Smooth muscle cell (in vitro differentiated cells): ENCODE results near the gene LCE2A. TPM values are rescaled to one million over a fixed set of nuclear protein-coding genes. Genes with fewer than 3 reads are reported as not detected.
"Not testable (repeated sequence)": the region's sequence is repeated elsewhere in the genome, so short reads cannot be mapped to it uniquely, and the experiment has no call there.

ENCODE experiments used
- DNase-seq: peaks from one replicate; lab custom pipeline; 2025; ENCODE audit not compliant: unreplicated experiment; lab: John Stamatoyannopoulos, UW
- H2AFZ ChIP-seq: fragments of 200-600 bp; sonication (generic); 2 replicates; pipeline ENCODE4 v1.6.0; 2016; ENCODE audit warnings: antibody characterized with exemption, low read depth, mild to moderate bottlenecking
- H3F3A ChIP-seq: fragments of 200-600 bp; sonication (generic); 2 replicates; pipeline ENCODE4 v1.6.0; 2017; ENCODE audit warnings: antibody characterized with exemption, low read depth
- H3K27ac ChIP-seq: fragments of 200-600 bp; sonication (generic); 2 replicates; pipeline ENCODE4 v1.5.1; 2016; ENCODE audit warnings: low read depth, mild to moderate bottlenecking
- H3K27me3 ChIP-seq: fragments of 200-600 bp; sonication (generic); 2 replicates; pipeline ENCODE4 v1.6.1; 2016; ENCODE audit warnings: low read depth, mild to moderate bottlenecking
- H3K36me3 ChIP-seq: fragments of 200-600 bp; sonication (generic); 2 replicates; pipeline ENCODE4 v1.5.1; 2016; ENCODE audit warnings: low read depth
- H3K4me1 ChIP-seq: fragments of 200-600 bp; sonication (generic); 2 replicates; pipeline ENCODE4 v1.5.1; 2016; ENCODE audit warnings: low read depth
- H3K4me2 ChIP-seq: fragments of 200-600 bp; sonication (generic); 2 replicates; pipeline ENCODE4 v1.6.0; 2016; ENCODE audit warnings: mild to moderate bottlenecking
- H3K4me3 ChIP-seq: fragments of 200-600 bp; sonication (generic); 2 replicates; pipeline ENCODE4 v1.5.1; 2016; ENCODE audit warnings: mild to moderate bottlenecking
- H3K79me2 ChIP-seq: fragments of 200-600 bp; sonication (generic); 2 replicates; pipeline ENCODE4 v1.6.0; 2016; ENCODE audit warnings: low read depth, mild to moderate bottlenecking
- H3K9ac ChIP-seq: fragments of 200-600 bp; sonication (generic); 2 replicates; pipeline ENCODE4 v1.6.0; 2016; ENCODE audit warnings: low read depth
- H3K9me3 ChIP-seq: fragments of 200-600 bp; sonication (generic); replicated peaks from 2 replicates; pipeline ENCODE4 v1.5.1; 2016; ENCODE audit warnings: low read depth
- H4K20me1 ChIP-seq: fragments of 200-600 bp; sonication (generic); 2 replicates; pipeline ENCODE4 v1.6.0; 2016; ENCODE audit warnings: low read depth
- CTCF ChIP-seq: fragments of 200-600 bp; sonication (generic); IDR thresholded peaks from 2 replicates; pipeline ENCODE4 v1.5.1; 2017; ENCODE audit warnings: borderline replicate concordance, mild to moderate bottlenecking, antibody characterized with exemption; ENCODE audit not compliant: insufficient read depth, poor library complexity, severe bottlenecking
- WGBS: methylation state at CpG from one replicate; pipeline ENCODE4 v1.1.7; 2016; ENCODE audit warnings: low lambda C conversion rate; 5-methylcytosine and 5-hydroxymethylcytosine counted together
- polyA plus RNA-seq: library from polyadenylated mRNA; unstranded; fragments of >200 nt; fragmentation: Nextera tagmentation; extraction: Ambion mirVana; gene quantifications from 2 replicates; pipeline ENCODE4 v1.2.1, GENCODE V29; 2016
- total RNA-seq: library from RNA; depleted of rRNA; stranded (reverse); fragments of >200 nt; gene quantifications from 2 replicates; pipeline ENCODE4 v1.2.3, GENCODE V29; 2014

LCE2A gene
- total and polyA plus RNA-seq, 2 experiments from 2014 or later, result not detected

- Histone ChIP-seq H3K27me3 (no peaks in the 10 kb centered on the region), H4K20me1 (no peaks in the 10 kb centered on the region), H3K4me1 (no peaks in the 10 kb centered on the region), H3F3A (no peaks in the 10 kb centered on the region), H2AFZ (no peak overlapping the region), H3K9ac (no peak overlapping the region), H3K9me3 (no peaks in the 10 kb centered on the region), H3K79me2 (no peaks in the 10 kb centered on the region), H3K4me3 (no peak overlapping the region), H3K4me2 (no peak overlapping the region), H3K36me3 (no peaks in the 10 kb centered on the region), H3K27ac (no peak overlapping the region)
- WGBS, result 82% methylated on average over 5 of the region's 5 CpGs
- no peak for DNase-seq
- TF ChIP-seq CTCF, result no peak
These were observed 30.5 kb upstream of the LCE2A start for GRCh38 chr1:152667648-152668047.

GRCh38 chr1:152673016-152673415 lies 25.1 kb upstream of the LCE2A start:
- Histone ChIP-seq H3K9me3 (peaks cover under 1% of the 10 kb centered on the region), H3K4me3 (no peak overlapping the region), H3K27me3 (no peaks in the 10 kb centered on the region), H3K4me1 (no peaks in the 10 kb centered on the region), H3F3A (no peaks in the 10 kb centered on the region), H3K9ac (no peak overlapping the region), H3K4me2 (no peak overlapping the region), H4K20me1 (no peaks in the 10 kb centered on the region), H3K27ac (no peak overlapping the region), H2AFZ (no peak overlapping the region), H3K36me3 (no peaks in the 10 kb centered on the region), H3K79me2 (no peaks in the 10 kb centered on the region)
- TF ChIP-seq CTCF, result no peak
- WGBS, result 27% methylated on average over 2 of the region's 2 CpGs
- no peak for DNase-seq

GRCh38 chr1:152674983-152675382 lies 23.2 kb upstream of the LCE2A start, which contains the start of gene LCE2C:
LCE2C (plus strand) TSS chr1:152675279; CDS start chr1:152676016, 737 bp downstream.
- not testable (repeated sequence) for DNase-seq, H3K36me3 ChIP-seq, H3F3A ChIP-seq, H3K4me3 ChIP-seq, H3K4me1 ChIP-seq, H3K9me3 ChIP-seq, H3K79me2 ChIP-seq, H3K9ac ChIP-seq, H3K27me3 ChIP-seq, H4K20me1 ChIP-seq, H3K27ac ChIP-seq, H2AFZ ChIP-seq, H3K4me2 ChIP-seq
- 46% methylated on average over 3 of the region's 3 CpGs for WGBS

GRCh38 chr1:152679459-152679858 lies 18.7 kb upstream of the LCE2A start:
- DNase-seq, result no peak
- Histone ChIP-seq H3K9ac (no peak overlapping the region), H3K4me3 (no peak overlapping the region), H3F3A (no peaks in the 10 kb centered on the region), H3K4me1 (no peaks in the 10 kb centered on the region), H3K4me2 (no peak overlapping the region), H2AFZ (no peak overlapping the region), H3K79me2 (no peaks in the 10 kb centered on the region), H3K27me3 (no peaks in the 10 kb centered on the region), H3K27ac (no peak overlapping the region), H4K20me1 (no peaks in the 10 kb centered on the region), H3K36me3 (no peaks in the 10 kb centered on the region), H3K9me3 (peaks cover 4% of the 10 kb centered on the region)
- 79% methylated on average over 6 of the region's 6 CpGs for WGBS
- no peak for TF ChIP-seq CTCF
